Suprapubic skin (tissue), 4 donors: ENCODE measurements around the gene JADE3. TPM values are rescaled to one million over a fixed set of nuclear protein-coding genes. Genes with fewer than 3 reads are reported as not detected.

Experiments used
- DNase-seq, 2 donors: peaks; one replicate each; pipeline ENCODE4 v3.0.0-alpha.2; 2019; ENCODE audit warnings: low spot score in 2 of 2
- H3K27ac ChIP-seq: fragments of 200-600 bp; sonication (generic); one replicate; pipeline ENCODE4 v1.5.1; 2019
- H3K27me3 ChIP-seq: fragments of 200-600 bp; sonication (generic); one replicate; pipeline ENCODE4 v1.5.1; 2019
- H3K36me3 ChIP-seq: fragments of 200-600 bp; sonication (generic); one replicate; pipeline ENCODE4 v1.5.1; 2019
- H3K4me1 ChIP-seq: fragments of 200-600 bp; sonication (generic); one replicate; pipeline ENCODE4 v1.5.1; 2019
- H3K4me3 ChIP-seq: fragments of 200-600 bp; sonication (generic); one replicate; pipeline ENCODE4 v1.5.1; 2019; ENCODE audit warnings: mild to moderate bottlenecking
- H3K9me3 ChIP-seq: fragments of 200-600 bp; sonication (generic); one replicate; pipeline ENCODE4 v1.5.1; 2019
- EP300 ChIP-seq: sonication (generic); formaldehyde crosslinking; IDR thresholded peaks from one replicate; pipeline ENCODE4 v1.6.1; 2017; ENCODE audit warnings: antibody characterized with exemption
- POLR2A ChIP-seq, 2 donors: fragments of 450-650 bp; IDR thresholded peaks; one replicate each; pipeline ENCODE4 v1.6.1; 2017; ENCODE audit warnings: antibody characterized with exemption in 2 of 2, mild to moderate bottlenecking in 2 of 2, moderate library complexity in 2 of 2
- POLR2AphosphoS5 ChIP-seq, 3 donors: sonication (generic); formaldehyde crosslinking; IDR thresholded peaks; one replicate each; pipeline ENCODE4 v1.6.1; 2017; ENCODE audit warnings: antibody characterized with exemption in 3 of 3
- WGBS: methylation state at CpG from one replicate; pipeline ENCODE4 v1.1.5; 2018; 5-methylcytosine and 5-hydroxymethylcytosine counted together
- total RNA-seq, 4 donors: library from RNA; depleted of rRNA; stranded (reverse); fragments of >200 nt; gene quantifications; one replicate each; pipeline ENCODE4 v1.1.0, GENCODE V29; 2016
- TF ChIP-seq, protein P1 (sequence below), 2 donors: fragments of 200-600 bp in 1 of 2; fragments of 450-650 bp in 1 of 2; sonication (generic) in 1 of 2; IDR thresholded peaks; one replicate each; pipeline ENCODE4 v1.5.1; 2016 to 2019; ENCODE audit warnings: antibody characterized with exemption in 2 of 2, mild to moderate bottlenecking in 1 of 2, moderate library complexity in 1 of 2

Gene JADE3
- total RNA-seq, 4 donors from 2014 or later = 3.6 to 6.2 (median 5.1) TPM

GRCh38 chrX:47068720-47069119, 156.5 kb downstream of the JADE3 start:
- Histone ChIP-seq H3K9me3 (no peaks in the 10 kb centered on the region), H3K27ac (no peak overlapping the region), H3K4me1 (no peaks in the 10 kb centered on the region), H3K36me3 (no peaks in the 10 kb centered on the region), H3K4me3 (no peak overlapping the region), H3K27me3 (no peaks in the 10 kb centered on the region)
- TF ChIP-seq POLR2AphosphoS5 (IDR thresholded peaks at IDR 0.05) = no peak
- TF ChIP-seq POLR2A (IDR thresholded peaks at IDR 0.05) = no peak
- no peak for TF ChIP-seq EP300
- TF ChIP-seq, protein P1, sequence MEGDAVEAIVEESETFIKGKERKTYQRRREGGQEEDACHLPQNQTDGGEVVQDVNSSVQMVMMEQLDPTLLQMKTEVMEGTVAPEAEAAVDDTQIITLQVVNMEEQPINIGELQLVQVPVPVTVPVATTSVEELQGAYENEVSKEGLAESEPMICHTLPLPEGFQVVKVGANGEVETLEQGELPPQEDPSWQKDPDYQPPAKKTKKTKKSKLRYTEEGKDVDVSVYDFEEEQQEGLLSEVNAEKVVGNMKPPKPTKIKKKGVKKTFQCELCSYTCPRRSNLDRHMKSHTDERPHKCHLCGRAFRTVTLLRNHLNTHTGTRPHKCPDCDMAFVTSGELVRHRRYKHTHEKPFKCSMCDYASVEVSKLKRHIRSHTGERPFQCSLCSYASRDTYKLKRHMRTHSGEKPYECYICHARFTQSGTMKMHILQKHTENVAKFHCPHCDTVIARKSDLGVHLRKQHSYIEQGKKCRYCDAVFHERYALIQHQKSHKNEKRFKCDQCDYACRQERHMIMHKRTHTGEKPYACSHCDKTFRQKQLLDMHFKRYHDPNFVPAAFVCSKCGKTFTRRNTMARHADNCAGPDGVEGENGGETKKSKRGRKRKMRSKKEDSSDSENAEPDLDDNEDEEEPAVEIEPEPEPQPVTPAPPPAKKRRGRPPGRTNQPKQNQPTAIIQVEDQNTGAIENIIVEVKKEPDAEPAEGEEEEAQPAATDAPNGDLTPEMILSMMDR (IDR thresholded peaks at IDR 0.05) = no peak
- DNase-seq = no peak

DNA sequence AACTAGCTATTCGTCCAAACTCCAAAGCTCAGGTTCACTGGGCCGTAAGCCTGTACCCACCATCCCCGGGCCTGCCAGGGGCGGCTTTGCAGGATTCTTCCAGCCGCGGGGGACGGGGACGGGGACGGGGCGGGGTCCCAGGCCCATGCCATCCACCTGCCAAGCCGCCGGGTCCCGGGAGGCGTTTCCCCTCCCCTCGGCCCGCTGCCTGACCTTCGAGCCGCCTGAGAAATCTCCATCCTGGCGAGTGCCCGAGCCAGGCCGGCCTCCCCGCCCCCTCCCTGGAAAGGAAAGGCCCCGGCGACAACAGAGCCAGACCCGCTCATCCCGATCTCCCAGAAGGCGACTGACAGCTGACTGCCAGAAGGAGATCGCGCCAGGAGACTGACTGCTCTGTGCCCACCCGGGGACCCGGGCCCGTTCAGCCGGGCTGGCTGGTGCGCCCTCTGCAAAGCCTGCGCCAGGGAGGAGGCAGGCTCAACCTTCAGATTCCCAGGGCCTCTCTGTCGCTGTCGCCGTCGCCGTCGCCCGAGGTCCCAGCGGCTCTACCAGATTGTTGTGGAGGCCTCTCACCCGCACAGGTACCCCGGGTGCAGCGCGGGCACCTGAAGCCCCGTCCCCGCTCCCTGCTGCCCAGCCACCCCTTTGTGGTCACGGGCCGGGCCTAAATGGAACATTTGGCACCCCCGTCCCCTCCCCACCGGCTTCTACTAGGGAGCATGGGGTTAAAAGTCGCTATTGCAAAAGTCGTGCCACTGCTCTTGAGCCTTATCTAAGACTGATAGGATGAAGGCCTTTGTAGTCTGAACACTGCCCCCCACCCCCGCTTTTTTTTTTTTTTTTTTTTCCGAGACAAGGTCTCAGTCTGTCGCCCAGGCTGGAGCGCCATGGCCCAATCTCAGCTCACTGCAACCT, 166.2 kb downstream of the JADE3 start, which contains the start of gene RGN:
Gene RGN (plus strand): TSS at position 315 of the 915 bp plus-strand sequence. CDS start 2,702 bp downstream, outside the sequence.
- no peak for DNase-seq
- no peaks in the 10 kb centered on the region for H3K27me3 ChIP-seq
- no peak within 1 kb of the TSS for H3K27ac ChIP-seq
- TF ChIP-seq POLR2AphosphoS5 (IDR thresholded peaks at IDR 0.05) (no peak), POLR2A (IDR thresholded peaks at IDR 0.05) (no peak), EP300 (no peak)
- TF ChIP-seq, protein P1 (IDR thresholded peaks at IDR 0.05) = no peak
- H3K4me1 ChIP-seq = no peaks in the 10 kb centered on the region
- WGBS = 66% methylated on average over 16 of the region's 59 CpGs
- H3K36me3 ChIP-seq = no peaks in the 10 kb centered on the region
- no peaks in the 10 kb centered on the region for H3K9me3 ChIP-seq
- H3K4me3 ChIP-seq = peak within 1 kb of the TSS; percentile 33

DNA sequence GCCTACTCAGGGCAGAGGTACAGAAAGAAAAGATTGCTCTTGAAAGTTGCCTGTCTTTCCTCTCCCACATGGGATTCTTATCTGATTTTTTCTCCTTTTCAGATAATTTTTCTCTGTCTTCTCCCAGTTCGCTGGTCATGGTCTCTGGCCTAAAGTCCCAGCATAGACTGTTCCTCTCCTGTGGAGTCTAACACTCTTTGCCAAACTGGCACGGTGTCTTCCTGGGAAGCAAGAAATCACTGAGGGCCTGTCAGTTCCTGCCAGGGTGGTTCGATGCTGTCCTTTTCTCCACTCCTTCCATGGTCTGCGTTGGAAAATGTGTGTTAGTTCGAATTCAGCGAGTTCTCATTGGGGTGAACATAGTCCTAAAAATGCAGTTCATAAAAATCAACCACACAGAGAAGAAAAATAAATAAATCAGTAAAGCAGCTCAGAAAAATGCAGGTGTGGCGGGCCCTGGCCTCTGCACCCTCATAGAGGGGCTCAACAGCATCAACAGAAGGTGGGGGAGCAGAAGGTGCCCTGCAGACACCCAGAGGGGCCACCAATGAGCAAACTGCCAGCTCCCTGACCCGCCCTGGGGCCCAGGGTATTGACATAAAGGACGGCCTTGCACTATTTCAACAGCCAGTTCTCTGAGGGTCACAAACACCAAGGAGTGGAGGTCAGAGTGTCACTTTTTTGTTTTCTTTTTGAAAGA, 168.1 kb downstream of the JADE3 start:
- no peak for TF ChIP-seq POLR2AphosphoS5 (IDR thresholded peaks at IDR 0.05)
- no peak for TF ChIP-seq POLR2A (IDR thresholded peaks at IDR 0.05)
- no peak for TF ChIP-seq EP300
- TF ChIP-seq, protein P1 (IDR thresholded peaks at IDR 0.05) = no peak
- no peak overlapping the region for H3K4me3 ChIP-seq
- H3K27ac ChIP-seq = no peak overlapping the region
- no peaks in the 10 kb centered on the region for H3K27me3 ChIP-seq
- WGBS = 67% methylated on average over 9 of the region's 9 CpGs
- DNase-seq = no peak
- no peaks in the 10 kb centered on the region for H3K9me3 ChIP-seq
- no peaks in the 10 kb centered on the region for H3K4me1 ChIP-seq
- no peaks in the 10 kb centered on the region for H3K36me3 ChIP-seq

DNA sequence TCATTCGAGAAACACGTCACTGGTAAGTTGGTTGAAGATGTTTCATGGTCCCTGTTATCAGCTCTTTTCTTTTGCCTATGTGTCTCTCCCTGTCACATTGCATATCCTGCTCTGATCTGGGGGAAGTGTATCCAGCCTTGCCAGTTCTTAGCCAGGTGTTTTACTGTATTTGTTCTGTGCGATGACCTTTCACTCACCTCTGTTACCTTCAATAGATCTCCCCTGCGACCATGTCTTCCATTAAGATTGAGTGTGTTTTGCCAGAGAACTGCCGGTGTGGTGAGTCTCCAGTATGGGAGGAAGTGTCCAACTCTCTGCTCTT, 168.7 kb downstream of the JADE3 start:
- no peak for DNase-seq
- TF ChIP-seq POLR2A (IDR thresholded peaks at IDR 0.05) (no peak), POLR2AphosphoS5 (IDR thresholded peaks at IDR 0.05) (no peak), EP300 (no peak)
- TF ChIP-seq, protein P1 (IDR thresholded peaks at IDR 0.05) = no peak
- H3K4me3 ChIP-seq = no peak overlapping the region

More for the DNA sequence above, 168.7 kb downstream of the JADE3 start:
- WGBS = 65% methylated on average over 5 of the region's 5 CpGs
- Histone ChIP-seq H3K27ac (no peak overlapping the region), H3K36me3 (no peaks in the 10 kb centered on the region), H3K9me3 (no peaks in the 10 kb centered on the region), H3K4me1 (no peaks in the 10 kb centered on the region), H3K27me3 (no peaks in the 10 kb centered on the region)
